Lower leg skin (tissue), 3 donors: ENCODE data around the gene IL1A.

Source experiments
- POLR2A ChIP-seq, 2 donors: fragments of 450-650 bp; IDR thresholded peaks; one replicate each; pipeline ENCODE4 v1.6.1; 2016 to 2017; ENCODE audit warnings: antibody characterized with exemption in 2 of 2, mild to moderate bottlenecking in 1 of 2, moderate library complexity in 1 of 2
- TF ChIP-seq, protein P1 (sequence below), 3 donors: fragments of 450-650 bp; IDR thresholded peaks; one replicate each; pipeline ENCODE4 v1.5.1; 2016; ENCODE audit warnings: antibody characterized with exemption in 3 of 3, mild to moderate bottlenecking in 3 of 3, moderate library complexity in 2 of 3

DNA sequence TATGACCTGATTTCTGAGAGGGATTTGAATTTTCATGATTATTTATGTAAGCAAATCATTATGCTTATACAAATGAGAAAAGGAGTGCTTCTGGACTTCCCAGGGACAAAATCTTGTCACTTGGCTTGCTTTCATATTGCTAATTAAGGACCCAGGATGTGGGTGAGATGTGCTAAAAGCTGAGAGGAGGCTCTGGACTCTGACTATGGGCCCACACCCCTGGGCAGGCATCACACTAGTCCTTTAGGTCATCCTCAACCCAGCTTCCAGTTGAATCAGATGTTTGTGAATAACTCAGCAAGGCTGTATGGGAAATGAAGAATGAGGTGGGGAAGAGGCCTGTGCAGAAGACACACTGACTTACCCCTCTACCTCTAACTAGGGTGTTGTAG lies 40.4 kb upstream of the IL1A start:
- TF ChIP-seq, protein P1, sequence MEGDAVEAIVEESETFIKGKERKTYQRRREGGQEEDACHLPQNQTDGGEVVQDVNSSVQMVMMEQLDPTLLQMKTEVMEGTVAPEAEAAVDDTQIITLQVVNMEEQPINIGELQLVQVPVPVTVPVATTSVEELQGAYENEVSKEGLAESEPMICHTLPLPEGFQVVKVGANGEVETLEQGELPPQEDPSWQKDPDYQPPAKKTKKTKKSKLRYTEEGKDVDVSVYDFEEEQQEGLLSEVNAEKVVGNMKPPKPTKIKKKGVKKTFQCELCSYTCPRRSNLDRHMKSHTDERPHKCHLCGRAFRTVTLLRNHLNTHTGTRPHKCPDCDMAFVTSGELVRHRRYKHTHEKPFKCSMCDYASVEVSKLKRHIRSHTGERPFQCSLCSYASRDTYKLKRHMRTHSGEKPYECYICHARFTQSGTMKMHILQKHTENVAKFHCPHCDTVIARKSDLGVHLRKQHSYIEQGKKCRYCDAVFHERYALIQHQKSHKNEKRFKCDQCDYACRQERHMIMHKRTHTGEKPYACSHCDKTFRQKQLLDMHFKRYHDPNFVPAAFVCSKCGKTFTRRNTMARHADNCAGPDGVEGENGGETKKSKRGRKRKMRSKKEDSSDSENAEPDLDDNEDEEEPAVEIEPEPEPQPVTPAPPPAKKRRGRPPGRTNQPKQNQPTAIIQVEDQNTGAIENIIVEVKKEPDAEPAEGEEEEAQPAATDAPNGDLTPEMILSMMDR (IDR thresholded peaks at IDR 0.05): no peak
- no peak for TF ChIP-seq POLR2A (IDR thresholded peaks at IDR 0.05)
